IPS-15b (cell line): ENCODE results near the gene GJD3.

ENCODE experiments used
- H3K27me3 ChIP-seq: one replicate; pipeline ENCODE4 v1.6.1; 2013; ENCODE audit warnings: low read length; ENCODE audit not compliant: control insufficient read depth, insufficient read depth
- H3K36me3 ChIP-seq: one replicate; pipeline ENCODE4 v1.6.1; 2013; ENCODE audit warnings: low read length; ENCODE audit not compliant: control insufficient read depth, insufficient read depth
- H3K4me1 ChIP-seq: one replicate; pipeline ENCODE4 v1.6.1; 2013; ENCODE audit warnings: mild to moderate bottlenecking, low read length; ENCODE audit not compliant: control insufficient read depth, insufficient read depth
- H3K4me3 ChIP-seq: one replicate; pipeline ENCODE4 v1.5.1; 2013; ENCODE audit warnings: low read depth, low read length
- H3K9ac ChIP-seq: one replicate; pipeline ENCODE4 v1.6.1; 2013; ENCODE audit warnings: low read depth, mild to moderate bottlenecking, low read length
- H3K9me3 ChIP-seq: one replicate; pipeline ENCODE4 v1.6.1; 2013; ENCODE audit warnings: mild to moderate bottlenecking, low read length; ENCODE audit not compliant: control insufficient read depth, insufficient read depth

Gene GJD3

DNA sequence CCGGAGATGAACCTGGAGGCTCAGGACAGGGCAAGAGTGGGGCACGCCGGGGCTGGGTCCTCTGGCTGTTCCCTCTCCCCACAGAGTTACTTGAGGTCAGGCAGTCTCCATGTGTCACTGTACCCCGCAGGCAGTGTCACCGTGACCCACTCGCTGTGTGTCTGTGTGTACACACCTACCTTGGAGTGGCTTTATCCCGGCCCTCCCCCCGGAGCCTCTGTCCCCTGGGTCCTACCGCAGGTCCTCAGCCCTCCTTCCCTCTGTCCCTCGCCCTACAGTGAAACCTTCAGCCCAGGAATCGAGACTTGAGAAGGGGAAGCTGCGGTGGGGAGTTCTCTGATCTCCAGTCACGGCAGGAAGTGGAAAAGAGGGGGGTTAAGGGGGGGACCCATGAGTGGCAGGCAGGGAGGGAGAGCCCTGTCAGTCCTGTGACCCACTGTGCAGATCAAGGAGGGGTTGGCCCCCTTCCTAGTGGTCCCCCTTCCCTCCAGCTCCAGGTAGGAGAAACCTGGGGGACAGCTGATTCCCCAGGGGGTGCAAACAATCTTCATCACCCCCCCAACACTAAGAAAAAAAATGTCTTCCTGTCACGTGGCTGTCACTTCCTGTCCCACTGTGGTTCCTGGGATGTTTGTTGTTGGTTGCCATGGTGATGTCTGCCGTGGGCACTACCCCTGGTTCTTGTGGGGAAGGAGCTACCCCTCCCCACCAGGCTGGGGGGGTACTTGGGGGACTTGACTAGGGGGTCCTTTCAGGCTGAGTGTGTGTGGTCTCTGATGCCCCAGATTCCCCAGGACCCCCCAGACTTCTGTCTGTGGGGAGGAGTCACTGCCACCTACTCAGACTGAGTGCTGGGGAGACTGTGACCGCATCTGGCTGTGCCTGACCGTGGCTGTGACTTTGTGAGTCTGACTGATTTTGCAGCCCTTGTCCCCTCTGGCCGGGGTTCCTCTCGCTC, 41.9 kb downstream of the GJD3 start:
- Histone ChIP-seq H3K4me1 (peaks cover 10% of the 10 kb centered on the region), H3K9me3 (no peaks in the 10 kb centered on the region), H3K9ac (no peak overlapping the region), H3K36me3 (no peaks in the 10 kb centered on the region), H3K4me3 (no peak overlapping the region), H3K27me3 (peaks cover 22% of the 10 kb centered on the region)

DNA sequence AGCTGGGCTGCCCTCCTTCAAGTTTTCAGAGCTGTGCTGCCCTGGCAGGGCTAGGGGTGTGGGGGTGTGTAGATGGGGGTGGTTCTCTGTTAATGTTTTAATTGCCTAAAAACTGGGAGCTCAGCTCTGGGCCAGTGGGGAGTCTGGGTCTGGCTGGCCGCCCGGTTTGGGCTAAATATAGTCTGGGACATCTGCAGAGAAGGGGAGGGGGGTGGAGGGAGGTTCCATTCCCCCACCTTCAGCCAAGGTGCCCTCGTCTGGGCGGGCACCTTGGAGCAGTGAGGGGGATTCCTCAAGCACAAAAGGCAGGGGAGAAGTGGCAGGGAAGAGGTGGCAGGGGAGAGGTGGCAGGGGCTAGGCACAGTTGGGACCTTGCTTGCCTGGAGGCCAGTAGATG, 42.6 kb downstream of the GJD3 start:
- no peak overlapping the region for H3K9ac ChIP-seq
- H3K27me3 ChIP-seq = peaks cover 26% of the 10 kb centered on the region
- H3K4me1 ChIP-seq = peaks cover 10% of the 10 kb centered on the region
- H3K4me3 ChIP-seq = no peak overlapping the region
- H3K36me3 ChIP-seq = no peaks in the 10 kb centered on the region
- H3K9me3 ChIP-seq = no peaks in the 10 kb centered on the region

DNA sequence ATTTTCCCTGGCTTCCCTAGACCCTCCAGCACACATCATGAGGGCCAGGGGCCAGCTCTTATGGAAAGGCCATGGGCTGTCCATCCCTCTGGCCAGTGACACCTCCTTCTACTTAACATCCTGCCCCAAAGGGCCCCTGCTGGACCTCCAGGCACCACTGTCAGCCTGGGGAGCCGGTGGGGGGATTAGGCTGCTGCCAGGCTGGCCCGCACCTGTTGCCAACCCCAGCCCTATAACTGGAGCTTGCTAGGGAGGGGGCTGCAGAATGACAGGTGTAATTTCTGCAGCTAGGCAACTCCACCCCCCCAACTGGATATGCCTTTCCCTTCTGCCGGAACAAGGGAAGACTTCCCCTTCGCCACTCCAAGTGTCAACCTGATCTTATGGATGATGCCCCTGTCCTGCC, 43.0 kb downstream of the GJD3 start:
- no peak overlapping the region for H3K4me3 ChIP-seq
- no peaks in the 10 kb centered on the region for H3K9me3 ChIP-seq
- H3K4me1 ChIP-seq = peaks cover 10% of the 10 kb centered on the region
- no peaks in the 10 kb centered on the region for H3K36me3 ChIP-seq
- peaks cover 28% of the 10 kb centered on the region for H3K27me3 ChIP-seq
- H3K9ac ChIP-seq = no peak overlapping the region

DNA sequence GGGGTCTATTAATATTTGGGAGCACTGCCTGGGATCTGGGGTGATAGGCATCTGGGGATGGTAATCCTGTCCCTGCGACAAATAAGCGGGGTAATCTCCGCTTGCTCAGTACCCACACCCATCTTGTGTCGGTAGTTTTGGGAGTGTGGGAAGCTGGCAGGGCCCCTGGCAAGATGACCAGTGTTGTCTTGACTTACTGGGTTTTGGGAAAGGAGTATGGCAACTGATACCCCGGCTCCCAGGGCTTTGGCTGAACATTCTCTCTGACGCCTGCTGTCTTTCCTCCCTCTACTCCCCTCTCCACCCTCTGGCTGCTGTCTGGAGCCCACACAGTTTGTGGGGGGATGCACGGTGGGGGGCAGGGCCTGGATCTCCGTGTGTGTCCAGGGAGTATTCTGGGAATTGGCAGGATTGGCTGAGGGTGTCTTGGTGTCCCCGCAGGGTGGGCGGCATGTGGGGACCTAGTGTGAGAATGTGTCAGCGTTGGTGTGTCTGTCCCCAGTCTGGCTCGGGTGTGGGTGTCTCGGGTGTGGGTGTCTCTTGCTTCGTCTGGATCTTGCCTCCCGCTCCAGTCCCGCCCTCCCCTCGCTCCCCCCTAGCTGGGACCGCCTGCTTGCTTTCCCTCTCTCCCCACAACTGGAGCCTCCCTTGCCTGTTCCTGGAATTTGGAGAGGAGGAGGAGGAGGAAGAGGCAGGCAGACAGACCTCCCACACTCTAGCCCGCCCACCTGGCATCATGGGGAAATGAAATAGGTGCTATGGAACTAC, 43.6 kb downstream of the GJD3 start:
- peaks cover 34% of the 10 kb centered on the region for H3K27me3 ChIP-seq
- H3K4me3 ChIP-seq = no peak overlapping the region
- no peaks in the 10 kb centered on the region for H3K9me3 ChIP-seq
- no peak overlapping the region for H3K9ac ChIP-seq
- H3K4me1 ChIP-seq = peaks cover 10% of the 10 kb centered on the region
- no peaks in the 10 kb centered on the region for H3K36me3 ChIP-seq

DNA sequence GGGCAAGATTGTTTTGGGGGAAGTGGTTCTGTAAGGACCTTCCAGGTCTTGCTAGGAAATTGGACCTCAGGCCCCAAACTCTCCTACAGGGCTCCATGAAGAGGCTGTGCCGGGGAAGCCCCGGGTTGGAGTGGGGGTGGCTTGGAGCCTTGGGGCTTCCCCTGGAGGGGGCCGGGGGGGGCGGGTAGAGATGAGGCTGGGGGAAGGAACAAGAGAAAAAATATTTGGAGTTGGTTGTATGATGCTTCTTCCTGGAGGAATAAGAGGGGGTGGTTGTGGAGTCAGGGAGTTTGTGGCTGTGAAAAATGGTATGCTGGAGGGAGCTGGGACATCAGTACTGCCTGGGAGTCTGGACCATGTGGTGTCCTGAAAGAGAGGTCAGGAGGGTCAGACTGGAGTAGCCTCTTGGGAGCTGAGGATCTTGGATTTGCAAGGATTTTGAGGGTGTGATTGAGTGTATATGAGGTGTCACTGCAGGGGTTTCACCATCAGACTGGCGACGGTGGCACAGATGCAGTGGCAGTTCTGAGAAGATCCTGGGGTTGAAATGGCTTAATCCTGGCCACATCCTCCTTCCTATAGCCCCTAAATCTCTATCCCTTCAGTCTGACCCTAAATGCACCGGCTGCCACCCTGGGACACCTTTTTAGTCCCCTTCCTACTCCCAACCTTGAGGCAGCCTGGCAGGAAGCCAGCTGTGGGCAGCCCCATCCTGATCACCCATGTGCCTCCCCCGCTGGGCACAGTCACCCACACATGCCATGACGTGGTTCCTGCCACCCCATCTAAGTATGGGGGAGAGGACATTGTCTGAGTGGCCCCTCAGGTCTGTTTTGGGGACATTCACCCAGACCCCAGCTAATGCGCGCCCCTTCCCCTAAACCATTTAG, 44.6 kb downstream of the GJD3 start:
- Histone ChIP-seq H3K4me1 (peaks cover 10% of the 10 kb centered on the region), H3K36me3 (no peaks in the 10 kb centered on the region), H3K4me3 (no peak overlapping the region), H3K9me3 (no peaks in the 10 kb centered on the region), H3K27me3 (peaks cover 37% of the 10 kb centered on the region), H3K9ac (no peak overlapping the region)

DNA sequence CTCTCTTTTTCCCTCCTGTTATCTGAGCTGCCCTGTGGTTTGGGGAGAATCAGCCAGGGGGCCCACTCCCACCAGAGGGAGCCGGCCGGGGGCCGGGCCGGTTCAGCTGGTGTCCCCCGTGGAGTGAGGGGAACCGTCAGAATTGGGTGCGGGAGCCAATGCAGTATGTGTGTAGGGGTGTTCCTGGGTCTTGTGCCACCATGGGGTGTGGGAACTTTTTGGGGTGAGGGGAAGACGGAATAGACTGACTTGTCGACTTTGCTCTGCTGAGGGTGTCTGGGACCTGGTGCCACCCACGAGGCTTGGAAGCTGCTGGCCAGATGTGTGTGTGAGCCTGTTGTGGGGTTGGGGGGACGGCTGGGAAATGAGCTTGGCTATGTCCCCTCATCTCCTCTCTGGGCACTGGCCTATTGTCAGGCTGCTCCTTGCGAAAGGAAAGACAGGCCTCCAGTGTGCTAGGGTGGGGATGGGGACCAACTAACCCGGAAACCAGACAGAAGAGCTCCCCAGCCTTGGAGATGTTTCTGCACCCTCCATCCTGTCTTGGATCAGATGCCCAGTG, 45.6 kb downstream of the GJD3 start:
- H3K27me3 ChIP-seq = peaks cover 37% of the 10 kb centered on the region
- peak overlapping the region; percentile 75 for H3K4me3 ChIP-seq
- H3K9me3 ChIP-seq = no peaks in the 10 kb centered on the region
- peaks cover 10% of the 10 kb centered on the region for H3K4me1 ChIP-seq
- no peak overlapping the region for H3K9ac ChIP-seq
- H3K36me3 ChIP-seq = no peaks in the 10 kb centered on the region

DNA sequence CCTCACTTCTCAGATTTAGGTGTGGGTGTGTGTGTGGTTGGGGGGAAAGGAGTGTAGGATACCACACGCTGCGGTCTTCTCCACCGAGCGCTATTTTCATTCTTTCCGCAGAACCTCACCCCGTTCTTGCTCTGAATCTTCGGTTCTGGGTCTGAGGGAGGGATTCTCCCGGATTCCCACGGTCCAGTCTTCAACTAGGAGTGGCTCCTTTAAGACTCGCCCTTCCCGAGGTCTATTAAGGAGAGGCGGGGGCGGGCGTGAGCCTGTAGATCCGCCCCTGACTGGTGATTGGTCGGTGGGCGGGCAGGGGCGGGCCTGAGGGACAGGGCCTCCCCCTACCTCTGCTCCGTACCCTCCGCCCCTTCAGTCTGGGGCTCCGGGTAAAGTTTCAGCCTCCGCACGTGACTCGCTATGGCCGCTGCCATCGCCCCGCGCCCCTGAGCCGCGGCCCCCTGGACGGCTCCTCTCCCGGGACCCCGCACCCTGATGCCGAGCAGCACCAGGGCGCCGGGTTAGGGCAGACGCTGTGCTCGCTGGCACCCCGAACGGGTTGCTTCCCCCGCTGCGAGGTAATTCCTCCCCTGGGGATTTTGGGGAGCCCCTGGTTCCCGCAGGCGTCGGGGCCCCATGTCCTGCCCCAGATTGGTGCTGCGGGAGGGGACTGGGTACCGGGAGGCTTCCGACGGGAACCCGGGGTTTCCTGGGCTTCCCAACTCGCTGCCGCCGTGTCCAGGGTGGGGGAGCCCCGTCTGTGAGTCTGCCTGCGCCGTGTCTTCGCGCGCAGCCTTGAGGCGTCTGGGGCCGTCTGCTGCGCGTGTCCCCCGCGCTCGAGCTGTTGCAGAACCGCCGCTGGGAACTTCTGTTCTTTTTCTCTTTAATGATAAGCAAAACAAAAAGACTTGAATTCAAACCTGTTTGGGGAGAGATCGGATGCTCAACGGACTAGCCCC, 46.4 kb downstream of the GJD3 start:
- Histone ChIP-seq H3K9ac (peak overlapping the region; percentile 54), H3K9me3 (no peaks in the 10 kb centered on the region), H3K36me3 (no peaks in the 10 kb centered on the region), H3K4me3 (peak overlapping the region; percentile 75), H3K4me1 (peaks cover 10% of the 10 kb centered on the region), H3K27me3 (peaks cover 37% of the 10 kb centered on the region)

DNA sequence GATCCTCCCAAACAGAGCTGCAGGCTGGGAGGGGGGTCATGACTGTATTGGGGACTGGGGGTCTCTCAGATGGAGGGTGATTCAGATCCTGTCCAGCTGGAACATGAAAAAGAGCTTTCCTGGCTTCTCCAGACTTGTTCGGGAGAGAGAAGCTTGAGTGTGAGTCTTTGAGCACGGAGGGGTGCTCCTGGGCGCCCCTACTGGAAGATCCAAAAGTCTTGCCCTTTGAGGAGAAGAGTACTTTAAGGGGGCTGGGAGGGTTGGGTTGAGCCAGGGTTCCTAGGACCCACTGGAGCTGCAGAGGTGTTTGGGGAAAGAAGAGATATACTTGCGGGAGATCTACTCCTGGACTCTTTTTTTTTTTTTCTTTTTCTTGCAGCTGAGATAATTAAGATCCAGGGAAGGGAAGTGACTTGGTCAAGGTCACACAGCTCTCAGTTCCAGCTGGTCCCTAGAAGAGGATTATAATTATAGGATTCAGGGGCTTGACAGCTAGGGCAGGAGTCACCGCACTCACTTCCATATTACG, 47.1 kb downstream of the GJD3 start:
- H3K27me3 ChIP-seq = peaks cover 37% of the 10 kb centered on the region
- no peaks in the 10 kb centered on the region for H3K36me3 ChIP-seq
- H3K4me1 ChIP-seq = peaks cover 8% of the 10 kb centered on the region
- H3K9ac ChIP-seq = no peak overlapping the region
- no peaks in the 10 kb centered on the region for H3K9me3 ChIP-seq
- H3K4me3 ChIP-seq = peak overlapping the region; percentile 75

DNA sequence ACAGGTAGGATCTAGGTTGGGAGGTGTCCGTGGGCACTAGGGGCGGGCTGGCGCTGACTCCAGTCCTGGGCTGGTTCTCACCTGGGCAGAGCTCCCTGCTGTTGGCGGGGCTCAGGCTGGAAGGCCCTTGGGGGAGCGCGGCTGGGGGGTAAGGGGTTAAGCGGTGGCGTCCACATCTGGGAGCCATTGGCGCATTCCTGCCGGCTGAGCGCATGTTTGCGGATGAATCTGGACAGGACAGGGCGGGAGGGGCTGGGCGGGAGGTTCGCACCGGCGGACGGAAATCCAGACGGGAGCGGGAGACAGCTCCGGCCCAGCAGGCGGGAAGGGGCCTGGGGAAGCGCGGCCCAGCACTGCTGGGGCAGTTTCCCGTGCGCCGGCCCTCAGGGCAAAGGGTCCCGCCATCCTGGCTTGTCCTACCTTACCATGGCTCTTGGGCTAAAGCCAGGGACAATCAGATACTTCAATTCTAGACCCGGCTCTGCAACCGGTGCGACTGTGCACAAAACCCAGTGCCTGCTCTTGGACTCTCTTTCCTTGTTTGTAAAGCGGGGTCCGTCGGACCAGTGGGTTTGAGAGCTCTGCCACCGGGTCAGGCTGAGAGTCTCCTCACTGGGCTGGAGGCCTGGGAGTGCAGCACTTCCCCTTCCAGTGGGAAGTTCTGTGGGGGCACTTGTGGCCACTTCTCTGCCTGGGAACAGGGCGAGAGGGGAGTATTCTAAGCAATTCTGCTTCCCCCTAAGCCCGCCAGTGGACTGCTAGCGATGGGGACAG, 47.8 kb downstream of the GJD3 start:
- Histone ChIP-seq H3K9ac (no peak overlapping the region), H3K9me3 (no peaks in the 10 kb centered on the region), H3K4me3 (peak overlapping the region; percentile 75), H3K27me3 (peaks cover 37% of the 10 kb centered on the region), H3K36me3 (no peaks in the 10 kb centered on the region), H3K4me1 (peaks cover 6% of the 10 kb centered on the region)
